Measurements from ENCODE around the gene PHKA2.

GRCh38 chrX:18917831-18918230 is 66.1 kb downstream of the PHKA2 start:
- no peak for TF ChIP-seq CTCF (conservative IDR thresholded peaks at IDR 0.05; ENCODE audit: low read length)
- TF ChIP-seq EZH2phosphoT487 (IDR thresholded peaks at IDR 0.05; ENCODE audit: borderline replicate concordance): no peak

Data from Loucy (cell line).